ENCODE data around the gene GALNT14. TPM values are rescaled to one million over a fixed set of nuclear protein-coding genes. Genes with fewer than 3 reads are reported as not detected.

The GALNT14 gene
- total RNA-seq, 4 donors from 2014 or later, result 1.00 TPM; not detected in 3

DNA sequence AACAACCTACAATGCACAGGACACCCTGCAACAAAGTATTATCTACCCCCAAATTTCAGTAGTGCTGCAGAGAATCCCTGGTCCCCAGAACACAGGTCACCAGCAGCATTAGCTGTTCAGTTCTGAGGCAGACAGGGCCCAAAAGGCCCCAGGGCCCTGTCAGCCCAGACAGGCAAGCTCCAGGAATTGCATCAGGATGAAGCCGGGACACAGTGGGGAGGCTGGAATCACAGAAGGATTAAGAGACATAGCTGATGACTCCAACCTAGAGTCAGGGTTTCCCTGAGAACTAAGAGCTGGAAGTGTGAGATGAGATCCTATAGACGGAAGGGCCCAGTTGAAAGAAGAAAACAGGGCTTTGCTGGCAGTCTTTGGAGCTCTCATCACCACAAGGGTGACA, 148.1 kb downstream of the GALNT14 start:
- WGBS, 2 donors (ENCODE audit: low coverage in 1 of 2), result 40 to 92% methylated on average over 1 to 2 of the region's 2 CpGs
- TF ChIP-seq EP300 (IDR thresholded peaks at IDR 0.05; ENCODE audit: low read depth) (no peak), POLR2A (IDR thresholded peaks at IDR 0.05) (no peak), POLR2AphosphoS5 (IDR thresholded peaks at IDR 0.05) (no peak)
- TF ChIP-seq, protein P1, sequence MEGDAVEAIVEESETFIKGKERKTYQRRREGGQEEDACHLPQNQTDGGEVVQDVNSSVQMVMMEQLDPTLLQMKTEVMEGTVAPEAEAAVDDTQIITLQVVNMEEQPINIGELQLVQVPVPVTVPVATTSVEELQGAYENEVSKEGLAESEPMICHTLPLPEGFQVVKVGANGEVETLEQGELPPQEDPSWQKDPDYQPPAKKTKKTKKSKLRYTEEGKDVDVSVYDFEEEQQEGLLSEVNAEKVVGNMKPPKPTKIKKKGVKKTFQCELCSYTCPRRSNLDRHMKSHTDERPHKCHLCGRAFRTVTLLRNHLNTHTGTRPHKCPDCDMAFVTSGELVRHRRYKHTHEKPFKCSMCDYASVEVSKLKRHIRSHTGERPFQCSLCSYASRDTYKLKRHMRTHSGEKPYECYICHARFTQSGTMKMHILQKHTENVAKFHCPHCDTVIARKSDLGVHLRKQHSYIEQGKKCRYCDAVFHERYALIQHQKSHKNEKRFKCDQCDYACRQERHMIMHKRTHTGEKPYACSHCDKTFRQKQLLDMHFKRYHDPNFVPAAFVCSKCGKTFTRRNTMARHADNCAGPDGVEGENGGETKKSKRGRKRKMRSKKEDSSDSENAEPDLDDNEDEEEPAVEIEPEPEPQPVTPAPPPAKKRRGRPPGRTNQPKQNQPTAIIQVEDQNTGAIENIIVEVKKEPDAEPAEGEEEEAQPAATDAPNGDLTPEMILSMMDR (IDR thresholded peaks at IDR 0.05), result no peak

GRCh38 chr2:30989746-30990145, 148.5 kb downstream of the GALNT14 start:
- H3K27me3 ChIP-seq, result no peaks in the 10 kb centered on the region
- intact Hi-C loops (cut with DNase I; ENCODE audit: low total_unique reads) (no loop called here), in situ Hi-C loops (cut with MboI; ENCODE audit: low pct_ligation_motif_present in 1 of 4, low pct_unique_long_range_greater_than_20kb in 1 of 4, low sequenced_read_pairs in 3 of 4) (no loop called here)
- DNase-seq, result no peak
- no peak overlapping the region for H3K4me3 ChIP-seq
- WGBS, 2 donors (ENCODE audit: low coverage in 1 of 2), result 83% methylated on average over 1 of the region's 1 CpG; no CpG with 5 or more reads in 1 of the 2 donors
- H3K4me1 ChIP-seq, result no peaks in the 10 kb centered on the region
- H3K27ac ChIP-seq, result no peak overlapping the region
- no peaks in the 10 kb centered on the region for H3K36me3 ChIP-seq
- H3K9me3 ChIP-seq, result no peaks in the 10 kb centered on the region
- TF ChIP-seq POLR2A (IDR thresholded peaks at IDR 0.05) (no peak), POLR2AphosphoS5 (IDR thresholded peaks at IDR 0.05) (no peak), EP300 (IDR thresholded peaks at IDR 0.05; ENCODE audit: low read depth) (no peak)
- TF ChIP-seq, protein P1 (IDR thresholded peaks at IDR 0.05), result no peak

More for the DNA sequence above, 148.1 kb downstream of the GALNT14 start:
- DNase-seq, result no peak
- no peaks in the 10 kb centered on the region for H3K27me3 ChIP-seq
- no peaks in the 10 kb centered on the region for H3K4me1 ChIP-seq
- no peaks in the 10 kb centered on the region for H3K36me3 ChIP-seq
- no peaks in the 10 kb centered on the region for H3K9me3 ChIP-seq
- no peak overlapping the region for H3K4me3 ChIP-seq
- intact Hi-C loops (cut with DNase I; ENCODE audit: low total_unique reads) (no loop called here), in situ Hi-C loops (cut with MboI; ENCODE audit: low pct_ligation_motif_present in 1 of 4, low pct_unique_long_range_greater_than_20kb in 1 of 4, low sequenced_read_pairs in 3 of 4) (no loop called here)
- H3K27ac ChIP-seq, result no peak overlapping the region

- in situ Hi-C loops (cut with MboI; ENCODE audit: low pct_ligation_motif_present in 1 of 4, low pct_unique_long_range_greater_than_20kb in 1 of 4, low sequenced_read_pairs in 3 of 4) (no loop called here), intact Hi-C loops (cut with DNase I; ENCODE audit: low total_unique reads) (no loop called here)
- DNase-seq, result no peak
- Histone ChIP-seq H3K4me1 (no peaks in the 10 kb centered on the region), H3K4me3 (no peak overlapping the region), H3K27me3 (no peaks in the 10 kb centered on the region), H3K27ac (no peak overlapping the region), H3K36me3 (no peaks in the 10 kb centered on the region), H3K9me3 (no peaks in the 10 kb centered on the region)
- WGBS, 2 donors (ENCODE audit: low coverage in 1 of 2), result 77 to 80% methylated on average over 1 to 6 of the region's 6 CpGs
- no peak for TF ChIP-seq POLR2AphosphoS5 (IDR thresholded peaks at IDR 0.05)
- TF ChIP-seq, protein P1 (IDR thresholded peaks at IDR 0.05), result no peak
- no peak for TF ChIP-seq POLR2A (IDR thresholded peaks at IDR 0.05)
- TF ChIP-seq EP300 (IDR thresholded peaks at IDR 0.05; ENCODE audit: low read depth), result no peak
Measured at GRCh38 chr2:30987566-30987965, 150.7 kb downstream of the GALNT14 start.

DNA sequence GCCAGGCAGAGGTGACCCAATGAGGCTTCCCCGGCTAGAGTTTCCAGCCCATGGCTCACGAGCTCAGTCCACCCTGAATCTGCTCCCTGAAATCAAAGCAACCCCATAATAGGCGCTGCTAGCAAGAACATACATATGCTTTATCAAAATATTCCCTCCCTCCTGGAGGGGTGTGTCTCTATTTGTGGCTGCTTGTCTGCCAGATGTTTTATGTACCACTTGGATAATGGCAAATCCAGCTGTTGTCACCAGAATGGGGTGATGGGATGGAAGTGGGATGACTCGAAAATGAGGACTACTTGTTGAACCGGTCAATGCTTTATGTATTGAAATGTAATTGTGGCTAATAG, 152.0 kb downstream of the GALNT14 start:
- Histone ChIP-seq H3K4me3 (no peak overlapping the region), H3K27ac (no peak overlapping the region), H3K4me1 (no peaks in the 10 kb centered on the region), H3K9me3 (no peaks in the 10 kb centered on the region), H3K36me3 (no peaks in the 10 kb centered on the region), H3K27me3 (no peaks in the 10 kb centered on the region)
- no peak for TF ChIP-seq EP300 (IDR thresholded peaks at IDR 0.05; ENCODE audit: low read depth)
- no peak for TF ChIP-seq POLR2A (IDR thresholded peaks at IDR 0.05)
- TF ChIP-seq POLR2AphosphoS5 (IDR thresholded peaks at IDR 0.05), result no peak
- TF ChIP-seq, protein P1 (IDR thresholded peaks at IDR 0.05), result no peak
- 75 to 85% methylated on average over 2 to 5 of the region's 5 CpGs for WGBS, 2 donors (ENCODE audit: low coverage in 1 of 2)
- DNase-seq, result no peak
- intact Hi-C loops (cut with DNase I; ENCODE audit: low total_unique reads) (no loop called here), in situ Hi-C loops (cut with MboI; ENCODE audit: low pct_ligation_motif_present in 1 of 4, low pct_unique_long_range_greater_than_20kb in 1 of 4, low sequenced_read_pairs in 3 of 4) (no loop called here)

All from transverse colon (tissue), 4 donors.